CD14-positive monocyte (primary cell): ENCODE measurements around the gene HAO1. TPM values are rescaled to one million over a fixed set of nuclear protein-coding genes. Genes with fewer than 3 reads are reported as not detected.

ENCODE experiments used
- DNase-seq, 3 donors: peaks; one replicate each; pipeline ENCODE4 v3.0.0-alpha.2; 2011 to 2022
- H2AFZ ChIP-seq: 2 replicates; pipeline ENCODE4 v1.6.0; 2012; ENCODE audit warnings: mild to moderate bottlenecking, low read depth, low read length, inconsistent platforms; ENCODE audit not compliant: insufficient read depth, poor library complexity, severe bottlenecking
- H3K27ac ChIP-seq, 2 donors: 1 replicate in 1 of 2; 2 replicates in 1 of 2; pipeline ENCODE4 v1.5.1; 2012 to 2013; ENCODE audit warnings: low read length in 2 of 2, control low read depth in 1 of 2, inconsistent platforms in 1 of 2, low read depth in 1 of 2, mild to moderate bottlenecking in 1 of 2
- H3K27me3 ChIP-seq, 2 donors: one replicate each; pipeline versions ENCODE4 v1.6.0 to v1.6.1; 2011 to 2013; ENCODE audit warnings: low read length in 2 of 2; ENCODE audit not compliant: control insufficient read depth in 2 of 2, insufficient read depth in 2 of 2
- H3K36me3 ChIP-seq, 2 donors: replicated peaks in 1 of 2; 1 replicate in 1 of 2; 2 replicates in 1 of 2; pipeline versions ENCODE4 v1.5.1 to v1.6.1; 2012 to 2013; ENCODE audit warnings: low read length in 2 of 2, control low read depth in 1 of 2, inconsistent platforms in 1 of 2, mild to moderate bottlenecking in 1 of 2; ENCODE audit not compliant: insufficient read depth in 2 of 2, control insufficient read depth in 1 of 2
- H3K4me1 ChIP-seq, 2 donors: 1 replicate in 1 of 2; 2 replicates in 1 of 2; pipeline versions ENCODE4 v1.5.1 to v1.6.1; 2012 to 2013; ENCODE audit warnings: low read length in 2 of 2, control low read depth in 1 of 2, inconsistent platforms in 1 of 2, mild to moderate bottlenecking in 1 of 2, moderate library complexity in 1 of 2; ENCODE audit not compliant: insufficient read depth in 2 of 2, control insufficient read depth in 1 of 2
- H3K4me2 ChIP-seq: replicated peaks from 2 replicates; pipeline ENCODE3; 2012; ENCODE audit warnings: low read length, moderate library complexity, mild to moderate bottlenecking; ENCODE audit not compliant: poor library complexity, severe bottlenecking; ENCODE audit errors: extremely low read depth
- H3K4me3 ChIP-seq, 3 experiments: fragments of 200-600 bp in 1 of 3; sonication (generic) in 1 of 3; replicated peaks in 1 of 3; 1 replicate in 2 of 3; 2 replicates in 1 of 3; pipeline ENCODE4 v1.5.1; 2011 to 2013; ENCODE audit warnings: low read length in 3 of 3, mild to moderate bottlenecking in 3 of 3, control low read depth in 2 of 3, low read depth in 2 of 3, inconsistent platforms in 1 of 3, moderate library complexity in 1 of 3
- H3K79me2 ChIP-seq: 2 replicates; pipeline ENCODE4 v1.6.0; 2012; ENCODE audit warnings: mild to moderate bottlenecking, control low read depth, inconsistent platforms, low read length, moderate library complexity; ENCODE audit not compliant: insufficient read depth
- H3K9ac ChIP-seq: 2 replicates; pipeline ENCODE4 v1.6.0; 2017; ENCODE audit warnings: low read length, mild to moderate bottlenecking; ENCODE audit not compliant: insufficient read depth, poor library complexity, severe bottlenecking
- H3K9me3 ChIP-seq, 2 donors: replicated peaks in 1 of 2; 1 replicate in 1 of 2; 2 replicates in 1 of 2; pipeline versions ENCODE4 v1.5.1 to v1.6.1; 2012 to 2013; ENCODE audit warnings: low read length in 2 of 2, control low read depth in 1 of 2; ENCODE audit not compliant: control insufficient read depth in 1 of 2, insufficient read depth in 1 of 2
- H4K20me1 ChIP-seq: 2 replicates; pipeline ENCODE4 v1.6.0; 2012; ENCODE audit warnings: mild to moderate bottlenecking, low read length, control low read depth, moderate library complexity; ENCODE audit not compliant: insufficient read depth
- H3K27ac Mint-ChIP-seq, 7 donors: one replicate each; pipeline ENCODE4 v1.8.0; 2020; ENCODE audit warnings: mild to moderate bottlenecking in 7 of 7, mixed read lengths in 7 of 7, moderate library complexity in 6 of 7, inconsistent platforms in 2 of 7
- H3K27me3 Mint-ChIP-seq, 3 donors: one replicate each; pipeline ENCODE4 v1.8.0; 2021 to 2022; ENCODE audit warnings: low read depth in 3 of 3, mild to moderate bottlenecking in 3 of 3, mixed read lengths in 3 of 3, moderate library complexity in 3 of 3, inconsistent platforms in 1 of 3
- H3K36me3 Mint-ChIP-seq, 2 donors: one replicate each; pipeline ENCODE4 v1.8.0; 2020; ENCODE audit warnings: mixed read lengths in 2 of 2, inconsistent platforms in 1 of 2, mild to moderate bottlenecking in 1 of 2
- H3K4me1 Mint-ChIP-seq: one replicate; pipeline ENCODE4 v1.8.0; 2020; ENCODE audit warnings: mild to moderate bottlenecking, mixed read lengths
- H3K4me3 Mint-ChIP-seq, 2 donors: one replicate each; pipeline ENCODE4 v1.8.0; 2020; ENCODE audit warnings: mild to moderate bottlenecking in 2 of 2, mixed read lengths in 2 of 2, moderate library complexity in 1 of 2
- H3K9me3 Mint-ChIP-seq, 7 donors: one replicate each; pipeline ENCODE4 v1.8.0; 2020 to 2022; ENCODE audit warnings: mixed read lengths in 7 of 7, mild to moderate bottlenecking in 6 of 7, moderate library complexity in 6 of 7, inconsistent platforms in 2 of 7
- WGBS: methylation state at CpG from one replicate; pipeline ENCODE4 v1.1.5; 2013; ENCODE audit warnings: missing lambda C conversion rate; ENCODE audit not compliant: insufficient coverage; 5-methylcytosine and 5-hydroxymethylcytosine counted together
- intact Hi-C, 2 donors: fragments of 100-400 bp; cut with micrococcal nuclease; formaldehyde crosslinking; loops; one replicate each; pipeline versions ENCODE4 v1.15.0 to v1.15.1; 2023
- polyA plus RNA-seq, 3 donors: library from polyadenylated mRNA; depleted of rRNA in 1 of 3; unstranded in 2 of 3; stranded (reverse) in 1 of 3; fragments of 300-500 nt in 2 of 3; fragments of >200 nt in 1 of 3; fragmentation: Illumina TruSeq in 2 of 3; gene quantifications; 1 replicate in 2 of 3; 2 replicates in 1 of 3; pipeline ENCODE4 v1.2.3, GENCODE V29; 2012 to 2021
- TF ChIP-seq, protein P1 (sequence below): fragments of 200-600 bp; IDR thresholded peaks from one replicate; pipeline ENCODE4 v1.8.0; 2022; ENCODE audit warnings: antibody characterized with exemption, mild to moderate bottlenecking

HAO1 gene
- polyA plus RNA-seq, 3 donors, result not detected

DNA sequence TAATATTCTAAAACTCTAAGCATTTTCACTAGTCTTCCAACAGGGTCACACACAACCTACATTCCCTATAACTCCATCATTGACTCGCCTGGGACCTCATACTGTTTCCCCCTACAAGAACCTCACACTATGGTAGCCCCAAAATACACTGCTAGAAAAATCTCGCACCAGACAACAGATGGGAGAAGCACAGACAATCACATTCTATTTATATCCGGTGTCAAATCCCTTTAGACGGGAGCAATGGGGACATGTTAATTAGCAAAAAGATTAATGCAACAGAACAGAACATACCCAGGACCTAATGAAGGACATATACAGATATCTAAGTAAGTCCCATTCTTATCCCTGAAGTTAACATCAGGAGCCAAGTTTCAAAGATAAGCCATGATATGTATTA is 45.7 kb upstream of the HAO1 start:
- no peaks in the 10 kb centered on the region for H3K27me3 Mint-ChIP-seq
- H3K36me3 Mint-ChIP-seq, result peaks cover 50 to 66% of the 10 kb centered on the region in 2 donors

DNA sequence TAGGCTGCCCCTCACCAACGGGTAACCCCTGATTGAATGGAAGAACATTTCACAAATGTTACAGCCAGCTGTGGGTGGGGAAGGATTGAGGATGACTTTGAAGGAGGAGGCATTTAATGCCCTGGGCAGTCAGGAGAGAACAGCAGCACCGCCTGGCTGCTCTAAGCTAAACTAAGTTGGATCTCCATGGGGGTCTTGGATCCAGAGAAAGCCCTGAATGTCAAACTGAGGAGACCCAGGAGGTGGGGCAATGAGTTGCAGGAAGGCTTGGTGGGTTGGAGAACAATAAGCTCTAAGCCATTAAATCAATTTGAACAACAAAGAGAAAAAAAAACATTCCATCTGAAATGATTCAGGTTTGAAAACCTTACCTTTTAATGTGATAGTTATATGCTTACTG is 43.9 kb upstream of the HAO1 start:
- peak overlapping the region in 1 of 7 donors; percentile 18 for H3K27ac Mint-ChIP-seq
- Histone ChIP-seq H3K27me3 (no peaks in the 10 kb centered on the region), H3K36me3 (peaks cover 54 to 87% of the 10 kb centered on the region in 2 donors), H3K27ac (no peak overlapping the region), H2AFZ (no peak overlapping the region), H3K4me2 (no peak overlapping the region), H4K20me1 (no peaks in the 10 kb centered on the region), H3K9ac (no peak overlapping the region), H3K4me1 (no peaks in the 10 kb centered on the region), H3K79me2 (no peaks in the 10 kb centered on the region), H3K9me3 (no peaks in the 10 kb centered on the region), H3K4me3 (no peak overlapping the region)
- no peaks in the 10 kb centered on the region for H3K9me3 Mint-ChIP-seq
- TF ChIP-seq, protein P1, sequence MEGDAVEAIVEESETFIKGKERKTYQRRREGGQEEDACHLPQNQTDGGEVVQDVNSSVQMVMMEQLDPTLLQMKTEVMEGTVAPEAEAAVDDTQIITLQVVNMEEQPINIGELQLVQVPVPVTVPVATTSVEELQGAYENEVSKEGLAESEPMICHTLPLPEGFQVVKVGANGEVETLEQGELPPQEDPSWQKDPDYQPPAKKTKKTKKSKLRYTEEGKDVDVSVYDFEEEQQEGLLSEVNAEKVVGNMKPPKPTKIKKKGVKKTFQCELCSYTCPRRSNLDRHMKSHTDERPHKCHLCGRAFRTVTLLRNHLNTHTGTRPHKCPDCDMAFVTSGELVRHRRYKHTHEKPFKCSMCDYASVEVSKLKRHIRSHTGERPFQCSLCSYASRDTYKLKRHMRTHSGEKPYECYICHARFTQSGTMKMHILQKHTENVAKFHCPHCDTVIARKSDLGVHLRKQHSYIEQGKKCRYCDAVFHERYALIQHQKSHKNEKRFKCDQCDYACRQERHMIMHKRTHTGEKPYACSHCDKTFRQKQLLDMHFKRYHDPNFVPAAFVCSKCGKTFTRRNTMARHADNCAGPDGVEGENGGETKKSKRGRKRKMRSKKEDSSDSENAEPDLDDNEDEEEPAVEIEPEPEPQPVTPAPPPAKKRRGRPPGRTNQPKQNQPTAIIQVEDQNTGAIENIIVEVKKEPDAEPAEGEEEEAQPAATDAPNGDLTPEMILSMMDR, result no peak
- intact Hi-C loops, result no loop called here
- no peak overlapping the region for H3K4me3 Mint-ChIP-seq
- peaks cover 3% of the 10 kb centered on the region for H3K4me1 Mint-ChIP-seq
- 100% methylated on average over 1 of the region's 2 CpGs for WGBS
- H3K36me3 Mint-ChIP-seq, result peaks cover 63 to 72% of the 10 kb centered on the region in 2 donors
- no peak for DNase-seq
- H3K27me3 Mint-ChIP-seq, result no peaks in the 10 kb centered on the region

More for the DNA sequence above, 45.7 kb upstream of the HAO1 start:
- no peaks in the 10 kb centered on the region for H3K27me3 ChIP-seq
- intact Hi-C loops, result no loop called here
- H3K36me3 ChIP-seq, result peaks cover 47 to 89% of the 10 kb centered on the region in 2 donors
- H3K9ac ChIP-seq, result no peak overlapping the region
- no peaks in the 10 kb centered on the region for H4K20me1 ChIP-seq
- no peak overlapping the region for H3K27ac Mint-ChIP-seq
- no peaks in the 10 kb centered on the region for H3K9me3 ChIP-seq
- no peak overlapping the region for H3K27ac ChIP-seq
- H3K4me1 Mint-ChIP-seq, result peaks cover 6% of the 10 kb centered on the region
- H3K9me3 Mint-ChIP-seq, result no peaks in the 10 kb centered on the region
- no peaks in the 10 kb centered on the region for H3K4me1 ChIP-seq
- no peak overlapping the region for H2AFZ ChIP-seq
- no peak overlapping the region for H3K4me3 ChIP-seq
- no peak overlapping the region for H3K4me2 ChIP-seq
- DNase-seq, result no peak
- 100% methylated on average over 1 of the region's 4 CpGs for WGBS
- TF ChIP-seq, protein P1, result no peak
- no peak overlapping the region for H3K4me3 Mint-ChIP-seq
- no peaks in the 10 kb centered on the region for H3K79me2 ChIP-seq
